HG02981 (cell line): Measurements from ENCODE around the gene OTOG.

Experiments
- ATAC-seq: cut with Tn5 transposase; IDR thresholded peaks from one replicate; pipeline ENCODE4 v1.9.1; 2021; ENCODE audit warnings: mild to moderate bottlenecking, moderate library complexity; ENCODE audit not compliant: unreplicated experiment

The OTOG gene

DNA sequence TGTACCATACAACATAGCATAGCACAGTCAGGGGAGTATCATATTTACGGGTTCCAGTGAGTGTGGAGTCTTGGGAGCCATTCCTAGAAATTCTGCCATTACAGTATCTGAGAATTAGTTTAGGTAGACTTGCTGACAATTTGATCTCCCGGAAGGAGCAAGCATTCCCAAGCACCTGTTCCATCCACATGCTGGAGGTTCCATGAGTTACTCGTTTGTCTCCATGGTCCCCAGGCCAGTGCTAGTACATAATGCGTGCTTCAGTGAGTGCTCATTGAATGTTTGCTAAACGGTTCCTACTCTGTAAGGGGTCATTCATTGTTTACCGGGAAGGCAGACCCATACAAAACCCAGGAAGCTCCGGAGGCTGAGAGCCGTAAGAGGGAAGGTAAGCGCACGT lies 144.9 kb downstream of the OTOG start:
- no peak for ATAC-seq

GRCh38 chr11:17692931-17693330 lies 145.9 kb downstream of the OTOG start:
- ATAC-seq = no peak

DNA sequence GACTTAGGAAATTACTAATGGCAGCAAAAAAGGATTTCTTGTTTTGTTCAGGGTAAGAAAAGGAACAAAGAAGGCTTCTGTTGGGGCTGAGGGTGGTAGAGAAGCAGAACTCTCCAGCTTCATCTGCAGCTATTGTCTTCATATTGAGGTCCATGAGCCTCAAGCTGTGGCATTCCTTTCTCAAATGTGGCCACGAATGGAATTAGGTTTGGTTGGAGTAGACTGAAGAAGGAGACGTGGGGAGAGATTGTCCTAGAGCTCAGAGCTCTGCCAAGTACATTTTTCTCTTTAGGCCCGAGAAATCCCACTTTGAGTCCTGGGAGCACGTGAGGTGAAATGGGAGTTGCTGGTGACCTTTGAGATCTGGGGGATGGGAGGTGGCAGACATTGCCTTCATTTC lies 146.5 kb downstream of the OTOG start:
- no peak for ATAC-seq

GRCh38 chr11:17694494-17695110 lies 147.5 kb downstream of the OTOG start:
- no peak for ATAC-seq

DNA sequence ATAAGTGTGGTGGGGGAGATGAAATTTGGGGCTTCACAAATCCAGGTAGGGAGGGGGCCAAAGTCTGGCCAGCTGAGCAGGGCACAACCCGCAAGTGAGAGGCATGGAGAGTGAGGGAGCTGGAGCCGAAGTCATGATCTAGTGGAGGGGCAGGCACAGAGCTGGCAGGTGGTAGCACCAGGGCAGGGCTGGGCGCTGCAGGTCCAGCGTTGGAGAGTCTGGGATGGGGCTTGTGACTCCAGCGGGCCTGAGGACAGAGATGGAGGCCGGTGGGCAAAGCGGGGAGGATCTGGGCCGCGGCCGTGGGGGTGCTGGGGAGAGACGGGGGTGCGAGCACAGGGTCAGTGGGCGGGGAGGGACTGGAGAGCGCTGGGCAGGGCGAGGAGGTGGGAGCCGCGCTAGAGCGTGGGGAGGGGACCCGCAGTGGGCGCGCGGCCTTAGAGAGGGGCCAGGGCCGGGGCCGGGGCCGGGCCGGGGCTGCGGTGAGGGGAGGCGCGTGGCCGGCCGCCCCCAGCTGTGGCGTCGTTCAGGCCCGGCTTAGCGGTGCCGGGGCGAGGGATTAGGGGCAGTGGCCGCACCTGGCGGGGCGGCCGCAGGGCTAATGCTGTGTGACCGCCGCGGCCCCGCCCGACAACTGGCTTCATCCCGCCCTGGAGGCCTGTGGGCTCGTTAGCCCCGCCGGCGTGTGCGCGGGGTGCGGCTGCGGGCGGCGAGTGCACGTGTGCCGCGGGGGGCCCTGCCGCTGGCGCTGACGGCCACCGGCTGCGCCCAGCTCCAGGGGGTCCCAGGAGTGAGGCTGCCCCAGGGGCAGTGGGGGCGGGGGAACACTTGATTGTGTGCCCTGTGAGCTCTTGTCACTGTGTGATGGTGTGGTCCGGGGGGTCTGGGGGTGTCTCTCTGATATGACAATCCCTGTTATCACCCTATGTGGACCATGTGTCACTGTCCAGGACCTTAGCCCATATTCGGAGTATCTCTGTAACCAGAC lies 148.7 kb downstream of the OTOG start:
- ATAC-seq = no peak

- no peak for ATAC-seq
Measured at GRCh38 chr11:17696741-17697140, 149.7 kb downstream of the OTOG start.
